ENCODE measurements around the gene NWD2. TPM values are rescaled to one million over a fixed set of nuclear protein-coding genes. Genes with fewer than 3 reads are reported as not detected.

Gene NWD2
- total RNA-seq, 4 donors from 2014 or later = 0.22 TPM; not detected in 3

DNA sequence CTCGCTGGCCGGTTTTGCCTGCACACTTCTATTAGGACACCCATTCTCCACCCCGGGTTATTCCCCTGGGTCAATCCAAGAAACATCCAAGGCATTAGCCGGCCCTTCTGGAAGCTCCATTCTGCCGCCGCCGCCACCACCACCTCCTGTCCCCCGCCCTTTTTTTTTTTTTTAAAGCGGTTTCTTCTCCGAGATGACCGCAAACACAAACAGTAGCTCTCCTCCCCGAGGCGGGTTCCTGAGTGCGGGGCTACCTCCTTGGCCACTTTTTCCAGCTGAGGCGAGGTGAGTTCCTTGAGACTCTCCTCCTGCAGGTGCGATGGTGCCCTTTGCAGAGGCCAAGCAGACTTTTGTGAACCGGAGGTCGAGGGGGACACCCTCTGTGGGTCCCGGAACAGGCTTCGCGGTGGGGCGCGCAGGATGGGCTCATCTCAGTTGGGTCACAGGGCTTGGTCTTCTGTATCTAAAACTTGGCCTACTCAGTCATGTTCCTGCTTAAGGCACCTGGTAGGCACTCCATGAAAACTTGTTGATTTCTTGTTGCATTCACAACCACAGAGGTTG is 930 bp downstream of the NWD2 start:
- H3K4me1 ChIP-seq = peaks cover 4 to 18% (median 6%) of the 10 kb centered on the region in 3 donors
- TF ChIP-seq POLR2A (IDR thresholded peaks at IDR 0.05) = no peak
- TF ChIP-seq, protein P1, sequence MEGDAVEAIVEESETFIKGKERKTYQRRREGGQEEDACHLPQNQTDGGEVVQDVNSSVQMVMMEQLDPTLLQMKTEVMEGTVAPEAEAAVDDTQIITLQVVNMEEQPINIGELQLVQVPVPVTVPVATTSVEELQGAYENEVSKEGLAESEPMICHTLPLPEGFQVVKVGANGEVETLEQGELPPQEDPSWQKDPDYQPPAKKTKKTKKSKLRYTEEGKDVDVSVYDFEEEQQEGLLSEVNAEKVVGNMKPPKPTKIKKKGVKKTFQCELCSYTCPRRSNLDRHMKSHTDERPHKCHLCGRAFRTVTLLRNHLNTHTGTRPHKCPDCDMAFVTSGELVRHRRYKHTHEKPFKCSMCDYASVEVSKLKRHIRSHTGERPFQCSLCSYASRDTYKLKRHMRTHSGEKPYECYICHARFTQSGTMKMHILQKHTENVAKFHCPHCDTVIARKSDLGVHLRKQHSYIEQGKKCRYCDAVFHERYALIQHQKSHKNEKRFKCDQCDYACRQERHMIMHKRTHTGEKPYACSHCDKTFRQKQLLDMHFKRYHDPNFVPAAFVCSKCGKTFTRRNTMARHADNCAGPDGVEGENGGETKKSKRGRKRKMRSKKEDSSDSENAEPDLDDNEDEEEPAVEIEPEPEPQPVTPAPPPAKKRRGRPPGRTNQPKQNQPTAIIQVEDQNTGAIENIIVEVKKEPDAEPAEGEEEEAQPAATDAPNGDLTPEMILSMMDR (IDR thresholded peaks at IDR 0.05) = no peak
- 5 to 11% methylated on average over 19 of the region's 23 CpGs for WGBS, 2 donors
- no peaks in the 10 kb centered on the region for H3K9me3 ChIP-seq
- no peak for DNase-seq
- H3K36me3 ChIP-seq = no peaks in the 10 kb centered on the region
- H3K4me3 ChIP-seq = no peak overlapping the region
- intact Hi-C loops (cut with DNase I) = no loop called here
- H3K27me3 ChIP-seq = peaks cover 0 to 77% (median 6%) of the 10 kb centered on the region in 4 donors
- H3K27ac ChIP-seq = no peak overlapping the region

DNA sequence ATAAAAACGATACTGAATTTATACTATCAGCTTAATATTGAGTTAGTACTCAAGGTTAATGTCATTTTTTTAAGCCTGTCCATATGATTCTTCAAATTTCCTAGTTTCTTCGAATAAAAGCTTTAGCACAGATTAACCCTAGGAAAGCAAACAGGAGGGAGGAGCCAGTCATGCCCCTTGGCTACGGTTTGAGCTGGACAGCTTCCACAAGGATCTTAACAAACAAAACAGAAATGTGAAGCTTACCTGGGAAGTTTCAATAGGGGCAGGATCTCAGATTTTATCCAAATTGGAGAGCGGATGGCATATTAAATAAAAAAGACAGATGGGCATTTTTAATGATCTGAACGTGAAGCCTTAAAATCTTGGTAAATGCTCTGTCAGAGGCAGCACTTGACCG is 2.3 kb downstream of the NWD2 start:
- TF ChIP-seq, protein P1 (IDR thresholded peaks at IDR 0.05) = no peak
- TF ChIP-seq POLR2A (IDR thresholded peaks at IDR 0.05) = no peak
- Histone ChIP-seq H3K27me3 (peaks cover 0 to 66% (median 6%) of the 10 kb centered on the region in 4 donors), H3K27ac (no peak overlapping the region), H3K36me3 (no peaks in the 10 kb centered on the region), H3K4me3 (no peak overlapping the region), H3K9me3 (no peaks in the 10 kb centered on the region), H3K4me1 (peaks cover 4 to 18% (median 6%) of the 10 kb centered on the region in 3 donors)
- no peak for DNase-seq
- intact Hi-C loops (cut with DNase I) = no loop called here
- 33 to 37% methylated on average over 6 of the region's 6 CpGs for WGBS, 2 donors

DNA sequence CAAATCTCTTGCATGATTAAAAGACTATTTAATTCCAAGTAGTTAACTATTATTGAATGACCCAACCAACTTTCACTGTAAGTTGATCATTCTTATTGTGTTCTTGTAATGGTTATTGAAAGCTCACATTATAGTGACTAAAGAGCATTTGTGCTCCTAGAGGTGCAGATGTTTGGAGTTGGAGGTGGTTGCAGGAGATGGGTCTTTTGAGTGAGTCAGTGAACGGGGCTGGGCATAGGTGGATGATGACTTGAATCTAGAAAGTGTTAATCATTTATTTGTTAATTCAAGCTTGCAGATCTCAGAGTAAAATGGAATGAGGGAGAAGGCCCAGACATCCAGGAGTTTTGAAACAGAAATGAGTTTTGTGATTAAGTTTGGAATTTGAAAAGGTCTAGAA is 13.7 kb downstream of the NWD2 start:
- no peak overlapping the region for H3K27ac ChIP-seq
- no peak for DNase-seq
- no peak overlapping the region for H3K4me3 ChIP-seq
- 64 to 76% methylated on average over 1 of the region's 1 CpG for WGBS, 2 donors
- no peaks in the 10 kb centered on the region for H3K36me3 ChIP-seq
- no peaks in the 10 kb centered on the region for H3K27me3 ChIP-seq
- no peaks in the 10 kb centered on the region for H3K9me3 ChIP-seq
- intact Hi-C loops (cut with DNase I) = no loop called here
- no peak for TF ChIP-seq POLR2A (IDR thresholded peaks at IDR 0.05)
- TF ChIP-seq, protein P1 (IDR thresholded peaks at IDR 0.05) = no peak
- no peaks in the 10 kb centered on the region for H3K4me1 ChIP-seq

DNA sequence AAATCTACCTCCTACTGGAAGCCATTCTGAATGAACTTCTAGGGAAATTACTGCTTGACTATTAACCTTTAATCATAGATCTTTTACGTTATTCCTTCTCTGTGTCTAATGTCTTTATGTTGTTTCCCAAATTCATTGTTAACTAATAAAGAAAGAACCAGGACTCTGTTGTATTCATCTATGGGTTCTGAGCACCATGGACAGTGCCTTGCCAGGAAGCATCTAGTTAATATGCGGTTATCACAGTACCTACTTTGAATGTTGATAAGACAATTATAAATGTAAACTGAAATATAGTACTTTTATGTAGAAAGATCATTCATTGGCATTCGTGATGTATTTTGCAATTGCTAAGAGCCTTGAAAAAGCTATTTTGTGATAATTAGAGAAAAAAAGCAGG is 23.8 kb downstream of the NWD2 start:
- Histone ChIP-seq H3K27me3 (peaks cover 0 to 3% (median 0%) of the 10 kb centered on the region in 4 donors), H3K4me1 (no peaks in the 10 kb centered on the region), H3K27ac (no peak overlapping the region), H3K9me3 (no peaks in the 10 kb centered on the region), H3K4me3 (no peak overlapping the region), H3K36me3 (no peaks in the 10 kb centered on the region)
- intact Hi-C loops (cut with DNase I) = no loop called here
- WGBS, 2 donors = 59 to 70% methylated on average over 3 of the region's 3 CpGs
- TF ChIP-seq, protein P1 (IDR thresholded peaks at IDR 0.05) = no peak
- no peak for TF ChIP-seq POLR2A (IDR thresholded peaks at IDR 0.05)
- DNase-seq = no peak

DNA sequence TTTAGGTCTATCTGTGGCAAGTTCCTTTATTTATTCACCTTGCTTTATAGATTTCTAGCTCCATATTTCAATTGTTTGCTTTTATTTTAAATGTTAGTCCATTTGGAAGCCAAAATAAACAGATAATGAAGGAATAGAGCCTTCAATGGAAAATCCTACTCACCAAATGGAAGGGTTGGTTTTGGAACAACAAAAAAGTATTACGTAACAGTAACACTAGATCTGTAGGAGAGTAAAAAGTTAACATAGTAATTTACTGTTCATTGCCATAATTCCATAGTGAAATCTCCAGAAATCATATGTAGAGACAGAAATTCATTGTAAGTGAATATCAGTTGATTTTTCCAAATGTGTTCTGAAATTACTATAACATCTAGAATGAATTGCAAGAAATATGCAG is 34.6 kb downstream of the NWD2 start:
- H3K27me3 ChIP-seq = no peaks in the 10 kb centered on the region
- no peak overlapping the region for H3K27ac ChIP-seq
- no peak for DNase-seq
- no peaks in the 10 kb centered on the region for H3K36me3 ChIP-seq
- H3K4me1 ChIP-seq = no peaks in the 10 kb centered on the region
- intact Hi-C loops (cut with DNase I) = no loop called here
- 83 to 84% methylated on average over 1 of the region's 1 CpG for WGBS, 2 donors
- H3K9me3 ChIP-seq = no peaks in the 10 kb centered on the region
- TF ChIP-seq POLR2A (IDR thresholded peaks at IDR 0.05) = no peak
- TF ChIP-seq, protein P1 (IDR thresholded peaks at IDR 0.05) = no peak
- H3K4me3 ChIP-seq = no peak overlapping the region
